GM18526 (cell line): ENCODE measurements around the gene CKM.

Source experiments
- POLR2A ChIP-seq: IDR thresholded peaks from 3 replicates; pipeline ENCODE4 v1.6.1; 2011; ENCODE audit not compliant: insufficient read length; ENCODE audit errors: extremely low read depth

CKM gene

DNA sequence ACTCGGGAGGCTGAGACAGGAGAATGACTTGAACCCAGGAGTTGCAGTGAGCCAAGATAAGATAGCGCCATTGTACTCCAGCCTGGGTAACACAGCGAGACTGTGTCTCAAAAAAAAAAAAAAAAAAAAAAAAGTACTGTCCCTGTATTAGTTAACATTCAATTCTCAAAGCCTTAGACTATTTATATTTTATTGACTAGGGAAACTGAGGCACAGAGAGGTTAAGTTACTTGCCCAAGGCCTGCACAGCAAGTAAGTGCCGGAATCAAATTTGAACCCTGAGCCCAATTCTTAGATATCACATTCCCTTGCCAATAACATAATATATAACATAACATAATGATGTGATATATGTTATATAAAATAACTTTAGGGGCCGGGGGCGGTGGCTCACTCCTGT is 17.0 kb upstream of the CKM start:
- no peak for TF ChIP-seq POLR2A

DNA sequence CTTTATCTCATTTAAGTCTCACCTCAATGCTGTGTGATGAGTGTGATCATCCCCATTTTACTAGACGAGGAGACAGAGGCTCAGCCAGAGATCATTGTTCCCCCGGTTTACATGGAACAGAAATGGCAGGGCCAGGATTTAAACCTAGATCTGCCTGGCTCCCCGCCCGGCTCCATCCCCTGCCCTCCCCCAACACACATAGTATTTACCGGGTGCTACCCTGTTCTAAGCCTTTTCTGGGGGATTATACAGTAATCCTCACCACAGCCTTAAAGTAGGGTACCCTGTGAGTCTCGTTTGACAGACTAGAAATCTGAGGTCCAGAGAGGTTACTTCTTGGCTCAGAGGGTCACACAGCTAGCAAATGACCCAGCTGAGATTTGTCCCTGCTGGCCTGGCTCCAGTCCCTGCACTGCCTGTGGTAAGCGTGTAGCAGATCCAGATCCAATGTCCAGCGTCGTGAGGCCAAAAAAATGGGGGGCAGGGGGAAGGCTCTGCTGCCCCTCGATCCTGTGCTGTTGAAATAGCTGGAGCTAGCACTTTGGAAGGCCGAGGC is 14.1 kb upstream of the CKM start:
- no peak for TF ChIP-seq POLR2A

DNA sequence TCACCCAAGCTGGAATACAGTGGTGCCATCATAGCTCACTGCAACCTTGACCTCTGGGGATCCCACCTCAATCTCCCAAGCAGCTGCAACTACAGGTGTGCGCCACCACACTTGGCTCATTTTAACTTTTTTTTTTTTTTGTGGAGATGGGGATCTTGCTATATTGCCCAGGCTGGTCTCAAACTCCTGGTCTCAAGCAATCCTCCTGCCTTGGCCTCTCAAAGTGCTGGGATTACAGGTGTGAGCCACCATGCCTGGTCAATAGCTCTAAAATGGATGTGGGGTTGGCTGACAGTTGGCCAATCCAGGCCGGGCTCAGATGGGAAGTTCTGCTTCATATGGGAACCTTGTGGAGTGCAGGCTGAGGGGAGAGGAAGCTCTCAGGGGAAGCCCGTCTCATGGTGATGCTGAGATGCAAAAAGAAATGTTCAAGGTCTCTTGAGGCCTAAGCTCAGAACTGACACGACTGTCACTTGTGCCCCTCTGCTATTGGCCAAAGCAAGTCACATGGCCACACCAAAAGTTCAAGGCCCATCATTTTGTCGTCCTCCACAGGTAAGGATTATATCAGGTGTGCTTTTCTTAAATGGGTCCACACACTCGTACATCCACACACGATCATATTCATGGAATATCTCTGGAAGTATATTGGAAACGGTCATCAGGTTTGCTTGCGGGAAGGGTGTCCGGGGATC is 11.1 kb upstream of the CKM start:
- TF ChIP-seq POLR2A = no peak

DNA sequence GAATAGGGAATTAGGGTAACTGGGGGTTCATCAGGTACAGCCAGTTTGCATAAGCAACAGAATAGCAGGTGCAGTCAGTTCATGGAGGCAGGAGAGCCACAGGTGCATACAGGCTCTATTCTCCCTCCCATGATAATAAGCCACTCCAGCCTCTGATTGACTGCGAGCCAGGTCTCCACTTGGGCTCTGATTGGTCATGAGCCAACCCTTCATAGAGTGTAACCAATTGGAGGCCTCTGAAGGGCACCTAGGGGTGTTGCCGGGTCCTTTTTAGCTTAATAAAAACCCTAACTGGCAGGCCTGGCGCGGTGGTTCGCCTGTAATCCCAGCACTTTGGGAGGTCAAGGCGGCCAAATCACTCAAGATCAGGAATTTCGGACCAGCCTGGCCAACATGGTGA is 8.7 kb upstream of the CKM start:
- TF ChIP-seq POLR2A = no peak

- no peak for TF ChIP-seq POLR2A
Observed at GRCh38 chr19:45327404-45328143, 4.9 kb upstream of the CKM start.

DNA sequence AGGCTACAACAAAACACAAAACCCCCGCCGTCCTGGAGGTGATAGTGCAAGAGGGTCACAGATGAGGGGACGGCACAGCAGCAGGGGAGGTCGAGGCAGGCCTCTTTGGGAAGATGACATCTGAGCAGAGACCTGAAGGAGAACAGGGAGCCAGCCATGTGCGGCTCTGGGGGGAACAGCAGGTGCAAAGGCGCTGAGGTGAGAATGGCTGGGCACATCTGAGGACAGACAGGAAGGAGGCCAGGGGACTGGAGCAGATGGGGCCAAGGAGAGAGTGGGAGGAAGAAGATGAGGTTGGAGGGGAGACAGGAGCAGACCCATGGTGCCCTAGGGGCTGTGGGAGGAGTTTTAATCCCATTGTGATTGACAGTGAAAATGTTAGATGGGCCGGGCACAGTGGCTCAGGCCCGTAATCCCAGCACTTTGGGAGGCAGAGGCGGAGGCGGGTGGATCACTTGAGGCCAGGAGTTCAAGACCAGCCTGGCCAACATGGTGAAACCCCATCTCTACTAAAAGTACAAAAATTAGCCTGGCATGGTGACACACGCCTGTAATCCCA is 1.8 kb upstream of the CKM start:
- no peak for TF ChIP-seq POLR2A

GRCh38 chr19:45323671-45324081 is 1.0 kb upstream of the CKM start:
- no peak for TF ChIP-seq POLR2A

DNA sequence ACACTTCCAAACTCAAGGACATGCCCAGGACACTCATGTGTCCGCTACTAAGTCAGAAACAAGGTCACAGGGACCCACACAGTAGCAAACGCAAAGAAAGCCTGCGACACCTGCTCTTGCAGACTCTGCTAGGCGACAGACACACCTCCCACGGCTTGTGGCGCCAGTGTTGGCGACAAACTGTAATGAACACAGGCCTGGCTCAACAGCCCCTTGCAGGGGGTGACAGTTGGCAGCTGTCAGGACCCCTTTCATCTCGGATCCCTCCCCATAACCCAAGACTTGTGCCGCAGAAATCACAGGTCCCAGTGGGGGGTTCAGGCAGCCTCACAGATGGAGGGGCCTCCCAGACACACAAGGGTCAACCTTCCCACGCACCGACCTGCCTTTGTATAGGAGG is 364 bp downstream of the CKM start:
- TF ChIP-seq POLR2A = no peak

GRCh38 chr19:45321848-45322247 is 827 bp downstream of the CKM start:
- no peak for TF ChIP-seq POLR2A

- no peak for TF ChIP-seq POLR2A
Observed at GRCh38 chr19:45320997-45321775, 1.5 kb downstream of the CKM start.

- no peak for TF ChIP-seq POLR2A
Observed at GRCh38 chr19:45315304-45315703, 7.4 kb downstream of the CKM start.

DNA sequence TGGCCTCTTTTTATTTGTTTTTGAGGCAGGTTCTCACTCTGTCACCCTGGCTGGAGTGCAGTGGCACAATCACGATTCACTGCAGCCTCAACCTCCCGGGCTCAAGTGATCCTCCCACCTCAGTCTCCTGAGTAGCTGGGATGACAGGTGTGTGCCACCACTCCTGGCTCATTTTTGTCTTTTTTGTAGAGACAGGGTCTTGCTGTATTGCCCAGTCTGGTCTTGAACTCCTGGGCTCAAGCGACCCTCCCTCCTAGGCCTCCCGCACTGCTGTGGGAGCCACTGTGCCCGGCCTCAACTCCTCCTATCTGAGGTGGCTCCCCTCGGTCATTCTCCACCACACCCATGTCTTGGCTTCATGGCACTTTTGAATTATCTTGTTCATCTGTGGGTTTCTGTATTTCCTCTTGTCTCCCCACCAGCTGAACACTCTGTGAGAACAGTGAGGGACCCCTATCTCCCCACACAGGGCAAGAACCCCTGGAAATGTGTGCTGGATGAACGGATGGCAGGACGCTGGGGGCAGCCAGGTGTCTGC is 7.9 kb downstream of the CKM start:
- TF ChIP-seq POLR2A = no peak

DNA sequence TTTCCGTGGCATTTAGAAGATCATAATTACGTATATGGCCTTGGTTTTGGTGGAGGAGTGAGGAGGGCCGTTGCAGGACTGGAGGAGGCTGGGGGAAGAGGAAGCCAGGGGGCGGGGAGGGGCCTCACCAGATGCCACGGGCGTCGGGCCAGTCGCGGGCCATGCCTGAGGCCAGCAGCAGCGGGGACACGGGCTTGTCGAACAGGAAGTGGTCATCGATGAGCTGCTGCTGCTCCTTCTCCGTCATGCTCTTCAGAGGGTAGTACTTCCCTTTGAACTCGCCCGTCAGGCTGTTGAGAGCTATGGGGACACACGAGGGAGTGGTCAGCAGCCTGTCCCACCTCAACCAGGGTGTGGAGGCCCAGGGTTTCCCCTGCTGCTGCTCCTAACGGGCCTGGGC is 11.1 kb downstream of the CKM start:
- TF ChIP-seq POLR2A = no peak

DNA sequence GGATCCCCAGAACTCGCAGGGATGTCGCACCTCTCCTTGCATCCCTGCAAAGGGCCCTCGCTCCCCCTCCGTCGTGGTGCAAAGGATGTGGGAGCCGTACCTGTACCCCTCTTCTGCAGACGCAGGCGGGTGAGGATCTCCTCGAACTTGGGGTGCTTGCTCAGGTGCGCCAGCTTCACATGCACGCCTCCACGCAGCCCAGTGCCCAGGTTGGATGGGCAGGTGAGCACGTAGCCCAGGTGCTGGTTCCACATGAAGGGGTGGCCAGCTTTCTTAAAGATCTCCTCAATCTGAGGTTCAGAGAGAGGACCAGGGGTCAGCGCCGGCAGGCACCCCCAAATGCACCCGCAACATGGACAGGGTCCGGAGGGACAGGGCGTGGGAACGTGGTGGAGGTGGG is 15.3 kb downstream of the CKM start:
- TF ChIP-seq POLR2A = no peak

GRCh38 chr19:45306518-45307027 is 16.1 kb downstream of the CKM start:
- no peak for TF ChIP-seq POLR2A
